Raji (cell line): ENCODE measurements around the gene CFAP157.

Experiments
- POLR2A ChIP-seq: IDR thresholded peaks from 2 replicates; pipeline ENCODE4 v1.6.1; 2011; ENCODE audit warnings: low read depth, low read length, control low read depth; ENCODE audit not compliant: insufficient read depth

Gene CFAP157

GRCh38 chr9:127705577-127706379, 1.0 kb upstream of the CFAP157 start:
- TF ChIP-seq POLR2A = no peak

- TF ChIP-seq POLR2A = no peak
Measured at GRCh38 chr9:127707766-127708165, 978 bp downstream of the CFAP157 start.

- no peak for TF ChIP-seq POLR2A
Measured at GRCh38 chr9:127708952-127709587, 2.3 kb downstream of the CFAP157 start.

DNA sequence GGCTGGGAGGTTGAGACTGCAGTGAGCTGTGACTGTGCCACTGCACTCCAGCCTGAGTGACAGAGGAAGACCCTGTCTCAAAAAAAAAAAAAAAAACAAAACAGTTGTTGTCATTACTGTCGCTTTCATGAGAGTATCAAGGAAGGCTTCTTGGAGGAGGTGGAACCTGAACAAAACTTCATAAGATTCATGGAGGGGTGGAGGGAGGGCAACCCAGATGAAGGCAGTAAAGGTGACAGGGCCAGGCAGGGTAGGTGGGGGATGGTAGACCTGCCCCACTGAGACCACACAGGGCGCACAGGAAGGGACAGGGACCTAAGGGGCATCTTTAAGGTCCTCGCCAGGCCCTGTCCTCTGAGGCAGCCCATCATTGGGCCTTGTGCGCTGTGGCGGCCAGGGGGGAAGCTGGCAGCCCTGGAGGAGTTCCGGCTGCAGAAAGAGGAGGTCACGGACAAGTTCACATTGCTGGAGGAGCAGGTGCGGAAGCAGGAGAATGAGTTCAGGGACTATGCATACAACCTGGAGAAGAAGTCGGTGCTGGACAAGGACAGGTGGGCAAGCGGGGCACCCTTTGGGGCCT, 3.5 kb downstream of the CFAP157 start:
- no peak for TF ChIP-seq POLR2A

DNA sequence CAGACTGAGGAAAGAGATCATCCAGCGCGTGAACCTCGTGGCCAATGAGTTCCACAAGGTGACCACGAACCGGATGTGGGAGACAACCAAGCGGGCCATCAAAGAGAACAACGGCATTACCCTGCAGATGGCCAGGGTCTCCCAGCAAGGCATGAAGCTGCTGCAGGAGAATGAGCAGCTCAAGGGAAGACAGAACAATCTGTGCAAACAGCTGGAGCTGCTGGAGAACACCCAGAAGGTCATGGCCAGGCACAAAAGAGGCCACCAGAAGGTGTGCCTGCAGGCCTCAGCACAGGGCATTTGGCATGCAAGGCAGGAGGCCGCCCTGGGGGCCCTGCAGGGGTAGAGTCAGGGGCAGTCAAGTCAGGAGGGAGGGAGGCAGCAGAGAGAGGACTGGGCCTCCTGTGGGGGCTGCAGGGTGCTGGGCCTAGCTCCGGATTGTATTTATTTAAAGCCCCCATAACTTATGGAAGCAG, 4.5 kb downstream of the CFAP157 start:
- no peak for TF ChIP-seq POLR2A

DNA sequence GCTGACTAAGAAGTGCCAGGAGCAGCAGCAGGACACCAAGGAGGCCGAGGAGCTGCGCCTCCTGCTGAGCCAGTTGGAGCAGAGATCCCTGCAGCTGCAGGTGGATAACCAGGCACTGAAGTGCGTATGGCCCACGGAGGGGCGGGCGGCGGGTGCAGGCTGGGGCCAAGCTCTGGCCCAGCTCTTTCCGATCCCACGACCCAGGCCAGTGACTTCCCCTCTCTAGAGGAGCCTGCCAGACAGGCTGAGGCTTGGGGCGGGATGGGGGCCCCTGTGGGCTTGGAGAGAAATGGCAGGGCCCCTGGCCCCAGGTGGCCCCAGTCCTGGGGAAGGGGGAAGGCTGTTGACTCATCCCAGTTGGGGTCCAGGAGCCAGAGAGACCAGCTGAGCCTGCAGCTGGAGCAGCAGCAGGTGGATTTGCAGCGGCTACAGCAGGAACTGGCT, 5.1 kb downstream of the CFAP157 start:
- TF ChIP-seq POLR2A = no peak

- TF ChIP-seq POLR2A = no peak
Measured at GRCh38 chr9:127712371-127712770, 5.6 kb downstream of the CFAP157 start.

DNA sequence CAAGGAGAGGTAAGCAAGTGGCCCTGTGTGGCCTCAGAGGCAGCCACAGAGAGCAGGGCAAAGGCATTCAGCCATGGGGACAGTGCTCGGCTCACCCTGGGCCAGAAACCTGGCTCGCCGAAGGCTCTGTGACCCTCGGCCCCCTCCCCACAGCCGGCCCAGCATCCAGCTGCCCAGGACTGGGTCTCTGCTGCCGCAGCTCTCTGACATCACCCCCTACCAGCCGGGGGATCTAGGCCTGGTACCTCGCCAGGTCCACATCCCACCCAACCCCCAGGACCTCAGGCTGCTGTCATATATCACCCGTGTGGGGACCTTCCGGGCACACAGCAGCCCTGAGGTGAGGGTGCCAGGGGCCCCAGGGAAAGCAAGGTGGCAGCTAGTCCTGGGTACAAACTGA, 6.1 kb downstream of the CFAP157 start:
- TF ChIP-seq POLR2A = no peak

DNA sequence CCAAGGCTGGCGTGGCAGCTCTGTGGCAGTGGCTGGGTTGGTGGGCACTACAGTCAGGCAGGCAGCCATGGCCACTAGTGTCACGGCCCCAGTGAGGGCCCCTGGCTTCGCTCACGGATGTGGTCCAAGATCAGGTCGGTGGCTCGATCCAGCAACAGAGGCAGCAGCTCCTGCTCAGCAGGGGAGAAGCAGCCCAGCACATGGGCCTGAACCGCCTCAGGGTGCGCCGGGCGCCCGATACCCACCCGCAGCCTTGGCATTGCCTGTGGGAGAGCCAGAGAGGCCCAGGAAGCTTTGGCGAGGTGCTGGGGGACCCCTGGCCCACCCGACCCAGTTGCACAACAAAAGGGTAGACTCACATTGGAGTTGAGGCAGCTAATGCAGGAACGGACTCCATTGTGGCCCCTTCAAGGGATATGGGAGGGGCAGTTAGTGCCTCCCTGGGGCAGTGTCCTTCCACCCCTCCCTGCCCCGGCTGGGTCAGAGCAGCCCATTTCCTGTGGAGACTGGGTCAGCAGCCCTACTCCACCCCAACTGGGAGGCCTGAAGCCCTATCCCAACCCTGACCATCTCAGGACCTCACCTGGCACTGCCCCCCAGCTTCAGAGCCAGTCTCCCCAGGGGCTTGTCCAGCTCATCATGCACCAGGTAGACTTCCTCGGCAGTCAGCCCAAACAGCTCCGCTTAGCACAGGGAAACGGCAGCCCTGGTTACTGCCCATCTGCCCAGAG, 7.4 kb downstream of the CFAP157 start:
- no peak for TF ChIP-seq POLR2A

- TF ChIP-seq POLR2A = no peak
Measured at GRCh38 chr9:127714951-127715469, 8.2 kb downstream of the CFAP157 start.

DNA sequence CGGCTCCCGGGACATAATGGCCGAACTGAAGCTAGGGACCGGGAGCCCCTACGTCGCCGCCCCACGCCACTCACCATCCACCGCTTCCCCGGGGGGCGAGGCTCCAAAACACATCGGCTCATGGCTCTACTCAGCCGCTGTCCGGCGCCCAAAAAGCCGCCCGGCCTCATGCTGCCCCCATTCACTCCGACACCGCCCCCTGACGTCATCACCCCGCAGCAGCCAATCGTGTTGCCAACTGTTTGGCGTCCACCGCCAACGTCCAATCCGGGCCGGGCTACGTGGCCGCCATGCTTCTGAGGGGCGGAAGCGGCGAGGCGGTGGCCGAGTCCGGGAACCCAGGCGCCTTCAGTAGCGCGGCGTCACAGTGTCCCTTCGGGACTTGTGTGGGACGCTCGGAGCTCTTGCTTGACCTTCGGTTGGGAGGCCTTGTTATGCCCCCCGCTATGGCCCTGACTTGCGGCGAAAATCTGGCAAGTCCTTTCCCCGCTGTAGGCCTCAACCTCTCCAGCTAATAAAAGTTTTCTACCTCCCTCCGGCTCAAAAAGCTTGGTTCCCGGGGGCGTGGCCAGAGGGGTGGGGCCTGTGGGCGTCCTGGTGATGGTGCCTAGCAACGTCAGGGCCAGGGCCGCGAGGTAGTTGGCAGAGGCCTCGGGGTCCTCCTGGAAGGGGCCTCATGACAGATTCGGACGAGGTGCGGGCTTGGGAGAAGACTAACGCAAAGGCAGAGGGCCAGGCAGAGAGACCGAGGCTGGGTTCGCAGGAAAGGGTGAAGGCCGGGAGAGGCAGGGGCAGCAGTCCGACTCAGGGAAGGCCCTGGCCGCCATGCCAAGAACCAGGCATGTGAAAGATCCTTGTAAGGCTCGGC, 8.9 kb downstream of the CFAP157 start, which contains the start of the genes PTRH1 and TTC16:
Gene PTRH1, minus strand, starts transcription at position 194 of the 868 bp plus-strand sequence. Its CDS starts 24 bp downstream, at position 170.
Gene TTC16, plus strand, starts transcription at position 610 of the 868 bp plus-strand sequence. Its CDS starts 67 bp downstream, at position 677.
- TF ChIP-seq POLR2A = peak; percentile 51

DNA sequence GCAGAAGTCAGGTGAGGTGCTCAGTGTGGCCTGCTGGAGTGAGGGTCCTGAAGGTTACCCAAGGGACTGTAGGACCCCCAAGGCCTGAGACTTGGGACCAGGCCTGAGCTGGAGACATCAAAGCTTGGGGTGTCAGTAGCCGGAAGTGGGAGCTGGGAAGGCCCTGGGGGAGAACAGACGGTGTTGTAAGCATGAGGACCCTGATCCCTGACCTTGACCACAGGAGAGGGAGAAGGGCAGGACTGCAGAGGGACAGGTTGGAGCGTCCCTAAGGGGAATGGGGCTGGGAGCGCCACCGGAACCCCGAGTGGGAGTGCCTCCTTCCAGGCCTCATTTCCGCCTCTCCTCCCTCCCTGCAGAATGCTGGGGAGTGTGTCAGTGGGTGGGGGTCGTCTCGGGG, 9.6 kb downstream of the CFAP157 start:
- no peak for TF ChIP-seq POLR2A

GRCh38 chr9:127717766-127718165, 11.0 kb downstream of the CFAP157 start:
- no peak for TF ChIP-seq POLR2A
